K562 (cell line): Measurements from ENCODE around the gene YBX2. TPM values are rescaled to one million over a fixed set of nuclear protein-coding genes. Genes with fewer than 3 reads are reported as not detected.

ENCODE experiments used
- ATAC-seq: fragments of 200-7000 bp; cut with Tn5 transposase; 3 replicates; pipeline ENCODE4 v1.9.1; 2020; ENCODE audit warnings: moderate library complexity
- BruUV-seq: library from RNA; stranded (reverse); fragments of 400-500 nt; replicated peaks from 2 replicates; lab custom pipeline; 2021; lab: Mats Ljungman, UMichigan
- CTCF ChIA-PET: fragments of 300-600 bp; formaldehyde crosslinking; extraction: SDS; loops from one replicate; lab custom pipeline; 2021; ENCODE audit warnings: low intra/inter-chr PET ratio; lab: Yijun Ruan, JAX
- POLR2A ChIA-PET: fragments of 300-600, 350-650 bp; sonication (Branson Sonifier 250); formaldehyde crosslinking; extraction: SDS; loops from one replicate; lab custom pipeline; 2021; ENCODE audit warnings: antibody characterized with exemption, inconsistent platforms; lab: Yijun Ruan, JAX
- DNase-seq, 4 experiments: peaks; one replicate each; pipeline versions ENCODE4 v3.0.0 to v3.0.0-alpha.2; 2011 to 2018; ENCODE audit warnings: low spot score in 3 of 4, mixed read lengths in 3 of 4; ENCODE audit errors: extremely low read depth in 1 of 4
- FAIRE-seq: peaks from 2 replicates; lab custom pipeline; 2011; peaks lifted over from hg19 to GRCh38; lab: Jason Lieb, UNC
- H2AFZ ChIP-seq: 2 replicates; pipeline ENCODE4 v1.6.0; 2011; ENCODE audit warnings: low read depth, low read length, control low read depth, inconsistent platforms
- H3K27ac ChIP-seq: fragments of 200-600 bp; 3 replicates; pipeline ENCODE4 v1.8.0; 2011; ENCODE audit warnings: low read depth, mild to moderate bottlenecking, control low read depth, inconsistent platforms, low read length, moderate library complexity, mixed read lengths; ENCODE audit errors: extremely low read depth
- H3K27me3 ChIP-seq, 2 experiments: fragments of 300-600 bp in 1 of 2; 2 replicates in 1 of 2; 3 replicates in 1 of 2; pipeline versions ENCODE4 v1.6.0 to v1.8.0; 2011; ENCODE audit warnings: inconsistent platforms in 2 of 2, low read length in 2 of 2, mild to moderate bottlenecking in 1 of 2, mixed read lengths in 1 of 2, moderate library complexity in 1 of 2; ENCODE audit not compliant: control insufficient read depth in 2 of 2, insufficient read depth in 2 of 2
- H3K36me3 ChIP-seq: fragments of 300-600 bp; 3 replicates; pipeline ENCODE4 v1.8.0; 2011; ENCODE audit warnings: mild to moderate bottlenecking, low read length, inconsistent platforms; ENCODE audit not compliant: control insufficient read depth, insufficient read depth
- H3K4me1 ChIP-seq, 2 experiments: fragments of 200-600 bp in 1 of 2; replicated peaks in 1 of 2; 2 replicates in 1 of 2; 3 replicates in 1 of 2; pipeline versions ENCODE4 v1.5.1 to v1.8.0; 2011; ENCODE audit warnings: inconsistent platforms in 2 of 2, low read length in 2 of 2, mild to moderate bottlenecking in 1 of 2, mixed read lengths in 1 of 2, moderate library complexity in 1 of 2; ENCODE audit not compliant: control insufficient read depth in 2 of 2, insufficient read depth in 2 of 2
- H3K4me2 ChIP-seq: 2 replicates; pipeline ENCODE4 v1.6.1; 2011; ENCODE audit warnings: low read length, control low read depth, inconsistent platforms, mixed read lengths; ENCODE audit not compliant: insufficient read depth
- H3K4me3 ChIP-seq: fragments of 200-600 bp; sonication (generic), shearing (Covaris generic); 2 replicates; pipeline ENCODE4 v1.5.1; 2016; ENCODE audit warnings: control low read depth, inconsistent platforms
- H3K79me2 ChIP-seq: fragments of 200-600 bp; 3 replicates; pipeline ENCODE4 v1.8.0; 2011; ENCODE audit warnings: low read length, inconsistent platforms; ENCODE audit not compliant: control insufficient read depth, insufficient read depth
- H3K9ac ChIP-seq, 2 experiments: 2 replicates each; pipeline versions ENCODE4 v1.6.0 to v1.6.1; 2011; ENCODE audit warnings: low read depth in 2 of 2, low read length in 2 of 2, control low read depth in 1 of 2, inconsistent platforms in 1 of 2, mild to moderate bottlenecking in 1 of 2, mixed read lengths in 1 of 2; ENCODE audit not compliant: insufficient read depth in 1 of 2
- H3K9me1 ChIP-seq: one replicate; pipeline ENCODE4 v1.6.0; 2011; ENCODE audit warnings: inconsistent platforms, mild to moderate bottlenecking, low read length, moderate library complexity; ENCODE audit not compliant: control insufficient read depth, insufficient read depth
- H3K9me3 ChIP-seq: replicated peaks from 2 replicates; pipeline ENCODE4 v1.5.1; 2011; ENCODE audit warnings: low read depth, low read length, inconsistent platforms; ENCODE audit not compliant: control insufficient read depth, insufficient read depth
- H4K20me1 ChIP-seq: replicated peaks from 2 replicates; pipeline ENCODE4 v1.6.1; 2011; ENCODE audit warnings: low read length, inconsistent platforms, mixed read lengths; ENCODE audit not compliant: control insufficient read depth, insufficient read depth
- CEBPZ ChIP-seq: fragments of 150-350 bp; IDR thresholded peaks from 2 replicates; pipeline ENCODE4 v1.6.1; 2014; ENCODE audit warnings: low read depth, mild to moderate bottlenecking, low read length, borderline replicate concordance
- CTCFL ChIP-seq: IDR thresholded peaks from 2 replicates; pipeline ENCODE4 v1.6.1; 2011; ENCODE audit warnings: borderline replicate concordance, low read depth, mild to moderate bottlenecking, moderate library complexity, low read length; ENCODE audit not compliant: insufficient read depth, poor library complexity, severe bottlenecking
- MEF2D ChIP-seq: conservative IDR thresholded peaks from 2 replicates; pipeline ENCODE4 v1.6.1; 2016; ENCODE audit warnings: low read depth, missing genetic modification characterization, missing compliant biosample characterization
- RAD21 ChIP-seq, 2 experiments: fragments of 250-450 bp in 1 of 2; fragments of 450-650 bp in 1 of 2; sonication (Bioruptor Pico) in 1 of 2; formaldehyde crosslinking in 1 of 2; IDR thresholded peaks in 1 of 2; conservative IDR thresholded peaks in 1 of 2; 2 replicates each; pipeline versions ENCODE4 v1.4.0 to v1.8.0; 2020 to 2022; ENCODE audit warnings: mild to moderate bottlenecking in 2 of 2, moderate library complexity in 1 of 2
- RERE ChIP-seq: sonication (generic); formaldehyde crosslinking; IDR thresholded peaks from 2 replicates; pipeline ENCODE4 v1.8.0; 2023; ENCODE audit warnings: missing genetic modification reagents, mild to moderate bottlenecking, borderline replicate concordance
- SMAD3 ChIP-seq: fragments of 450-650 bp; formaldehyde crosslinking; conservative IDR thresholded peaks from 2 replicates; pipeline ENCODE4 v1.4.0; 2020; ENCODE audit warnings: mild to moderate bottlenecking
- ZNF263 ChIP-seq: sonication (generic); formaldehyde crosslinking; IDR thresholded peaks from 2 replicates; pipeline ENCODE4 v1.8.0; 2022; ENCODE audit warnings: mild to moderate bottlenecking, missing genetic modification reagents, borderline replicate concordance
- ZNF584 ChIP-seq: fragments of 200-800 bp; sonication (Bioruptor generic); IDR thresholded peaks from 2 replicates; pipeline ENCODE4 v1.6.1; 2016; ENCODE audit warnings: low read depth, mild to moderate bottlenecking, missing genetic modification characterization, missing compliant biosample characterization
- WGBS: fragments of 100-300 bp; shearing (Covaris generic); methylation state at CpG from one replicate; pipeline ENCODE4 v1.1.6; 2016; ENCODE audit warnings: low coverage, mixed read lengths; ENCODE audit not compliant: insufficient coverage; ENCODE audit errors: missing lambda C conversion rate; 5-methylcytosine and 5-hydroxymethylcytosine counted together
- in situ Hi-C: fragments of 300-500 bp; cut with MboI; formaldehyde crosslinking; loops from 4 replicates; pipeline ENCODE4 v1.15.0; 2018; ENCODE audit warnings: inconsistent platforms, mixed read lengths
- intact Hi-C: fragments of 100-400 bp; cut with micrococcal nuclease; formaldehyde crosslinking; loops from 2 replicates; pipeline ENCODE4 v1.14.2; 2022
- polyA plus RNA-seq, 8 experiments: library from polyadenylated mRNA; depleted of rRNA in 4 of 8; stranded (reverse) in 5 of 8; unstranded in 3 of 8; fragments of >200 nt; fragmentation: Nextera tagmentation in 2 of 8; fragmentation: Illumina TruSeq in 1 of 8; extraction: Ambion mirVana in 2 of 8; extraction: Trizol in 1 of 8; gene quantifications; 2 replicates each; pipeline versions ENCODE4 v1.2.1 to v1.2.3, GENCODE V29; 2011 to 2014; ENCODE audit warnings: inconsistent platforms in 1 of 8, missing spikeins in 1 of 8
- total RNA-seq, 7 experiments: library from RNA; depleted of rRNA in 6 of 7; stranded (reverse); fragments of >200 nt in 6 of 7; fragmentation: Illumina TruSeq in 2 of 7; extraction: Trizol in 2 of 7; gene quantifications; 2 replicates each; pipeline versions ENCODE4 v1.2.1 to v1.2.3, GENCODE V29; 2011 to 2021; ENCODE audit warnings: low replicate concordance in 1 of 7

Gene YBX2
- total and polyA plus RNA-seq, 9 of the 15 experiments (the other 6 are each of a cell fraction or from before 2014, with no cell fraction given): 0.03 to 0.59 (median 0.27) TPM; not detected in 6

GRCh38 chr17:7304179-7304578, 9.7 kb upstream of the YBX2 start:
- Histone ChIP-seq H3K9me1 (no peaks in the 10 kb centered on the region), H3K9ac (no peak overlapping the region), H3K9me3 (no peaks in the 10 kb centered on the region), H3K4me1 (peaks cover 4 to 8% of the 10 kb centered on the region in 2 experiments; a peak in 4 of 5 replicates), H3K36me3 (peaks cover 8% of the 10 kb centered on the region; the same call in 2 of the 3 replicates), H3K4me2 (no peak overlapping the region), H4K20me1 (peaks cover 10% of the 10 kb centered on the region), H3K27me3 (no peaks in the 10 kb centered on the region), H3K4me3 (no peak overlapping the region), H3K27ac (no peak overlapping the region), H2AFZ (no peak overlapping the region), H3K79me2 (peaks cover 18% of the 10 kb centered on the region)
- DNase-seq (no peak), FAIRE-seq (no peak), ATAC-seq (no peak)
- ChIA-PET CTCF (no interaction called here), POLR2A (interaction anchor here (0.9 kb wide), 1 partner anchor 14 kb away, joined by 3 read pairs; no protein-coding TSS in a partner anchor)
- in situ Hi-C loops: no loop called here
- TF ChIP-seq MEF2D (tag) (no peak), RAD21 (CRISPR knock-in tag; conservative IDR thresholded peaks at IDR 0.05 in 1 of 2, IDR thresholded peaks at IDR 0.05 in 1 of 2) (no peak), RERE (no peak), SMAD3 (CRISPR knock-in tag) (no peak), ZNF263 (CRISPR knock-in tag) (no peak), CTCFL (no peak), CEBPZ (no peak), ZNF584 (CRISPR knock-in tag) (no peak)
- intact Hi-C loops: no loop called here
- WGBS: 85% methylated on average over 4 of the region's 7 CpGs
- no TSS peak for BruUV-seq
